Fibroblast of upper back skin (primary cell): ENCODE data around the gene ACBD3.
A peak's percentile ranks its signal among the peaks of the same experiment; 100 is the strongest.

Experiments
- DNase-seq: peaks from one replicate; pipeline ENCODE4 v3.0.0-alpha.2; 2013

ACBD3 gene

GRCh38 chr1:226201029-226201593 lies 14.6 kb upstream of the ACBD3 start:
- no peak for DNase-seq

DNA sequence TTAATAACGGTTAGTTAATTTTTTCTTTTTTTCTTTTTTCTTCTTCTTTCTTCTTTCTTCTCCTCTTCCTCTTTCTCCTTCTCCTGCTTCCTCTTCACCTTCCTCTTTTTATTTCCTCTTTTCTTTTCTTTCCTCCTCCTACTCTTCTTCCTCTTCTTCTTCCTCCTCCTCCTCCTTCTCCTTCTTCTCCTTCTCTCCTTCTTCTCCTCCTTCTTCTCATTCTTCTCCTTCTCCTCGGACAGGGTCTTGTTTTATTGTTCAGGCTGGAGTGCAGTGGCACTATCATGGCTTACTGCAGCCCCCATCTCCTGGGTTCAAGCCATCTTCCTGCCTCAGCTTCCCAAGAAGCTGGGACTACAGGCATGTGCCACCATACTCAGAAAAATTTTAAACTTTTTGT lies 13.4 kb upstream of the ACBD3 start:
- DNase-seq, result no peak

DNA sequence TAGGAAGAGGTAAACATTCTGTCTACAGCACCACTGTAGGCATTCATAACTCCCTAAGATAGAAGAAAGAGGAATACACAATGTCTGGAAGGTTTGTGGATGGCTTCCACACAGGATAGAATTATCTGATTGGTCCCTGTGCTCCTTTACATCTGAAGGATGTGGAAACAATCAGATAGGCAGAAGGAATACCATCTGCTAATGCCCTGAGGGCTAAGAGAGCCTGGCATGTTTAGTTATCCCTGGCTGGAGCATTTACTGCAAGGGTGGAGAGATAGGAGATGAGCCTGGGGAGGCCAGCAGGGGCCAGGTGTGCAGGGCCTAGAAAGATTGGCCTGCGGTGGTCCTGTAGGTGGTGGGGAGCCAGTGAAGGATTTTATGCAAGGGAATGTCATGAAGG lies 8.6 kb upstream of the ACBD3 start:
- no peak for DNase-seq

DNA sequence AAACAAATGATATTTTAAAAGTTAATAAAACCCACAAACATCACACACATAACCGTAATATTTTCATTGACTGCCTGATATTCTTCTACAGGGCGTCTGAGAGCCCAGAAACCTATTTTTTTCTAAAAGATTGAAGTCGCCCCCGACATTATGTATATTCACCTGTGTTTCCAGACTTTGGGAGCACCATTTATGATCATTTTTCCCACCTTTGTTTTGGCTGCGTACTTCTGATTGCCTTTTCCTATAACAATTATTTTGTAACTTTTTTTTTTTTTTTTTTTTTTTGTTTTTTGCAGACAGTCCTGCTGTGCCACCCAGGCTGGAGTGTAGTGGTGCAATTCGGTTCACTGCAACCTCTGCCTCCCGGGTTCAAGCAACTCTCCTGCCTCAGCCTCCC lies 839 bp upstream of the ACBD3 start:
- DNase-seq, result no peak

DNA sequence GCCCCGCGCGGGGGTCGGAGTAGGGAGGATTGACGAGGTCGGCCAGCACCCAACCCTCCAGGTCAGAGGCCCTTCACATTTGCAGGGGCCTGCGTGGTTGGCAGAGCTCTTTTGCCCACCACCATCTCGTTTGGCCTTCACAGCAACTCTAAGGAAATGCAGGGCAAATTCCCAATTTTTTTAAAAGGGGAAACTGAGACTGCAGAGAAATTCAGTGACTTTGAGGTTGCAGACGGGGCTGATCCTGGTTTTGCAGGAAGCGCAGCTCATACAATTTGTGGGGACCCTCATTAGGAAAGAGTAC lies 430 bp upstream of the ACBD3 start:
- DNase-seq, result no peak

- DNase-seq, result peak; percentile 20
Observed at GRCh38 chr1:226185141-226186036, 1.2 kb downstream of the ACBD3 start.

GRCh38 chr1:226181996-226182714 lies 4.4 kb downstream of the ACBD3 start:
- peak; percentile 42 for DNase-seq

DNA sequence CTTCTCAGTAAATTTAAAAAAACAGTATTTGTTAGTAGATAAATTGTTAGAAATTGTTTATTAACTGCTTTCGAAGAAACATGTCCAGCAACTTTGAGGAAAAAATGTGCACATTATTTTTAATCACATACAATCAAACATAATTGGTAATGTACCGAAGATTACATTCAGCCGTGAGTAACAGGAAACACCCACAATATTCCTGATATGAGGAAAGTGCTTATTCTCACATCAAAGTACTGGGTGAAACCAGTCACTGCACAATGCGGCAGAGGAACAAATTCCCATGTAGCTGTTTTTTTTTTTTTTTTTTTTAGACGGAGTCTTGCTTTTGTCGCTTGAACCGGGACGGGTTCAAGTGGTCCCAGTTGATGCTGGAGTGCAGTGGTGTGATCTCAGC lies 9.7 kb downstream of the ACBD3 start:
- no peak for DNase-seq

- DNase-seq, result no peak
Observed at GRCh38 chr1:226172589-226172988, 14.0 kb downstream of the ACBD3 start.

- DNase-seq, result no peak
Observed at GRCh38 chr1:226166341-226166740, 20.2 kb downstream of the ACBD3 start.

DNA sequence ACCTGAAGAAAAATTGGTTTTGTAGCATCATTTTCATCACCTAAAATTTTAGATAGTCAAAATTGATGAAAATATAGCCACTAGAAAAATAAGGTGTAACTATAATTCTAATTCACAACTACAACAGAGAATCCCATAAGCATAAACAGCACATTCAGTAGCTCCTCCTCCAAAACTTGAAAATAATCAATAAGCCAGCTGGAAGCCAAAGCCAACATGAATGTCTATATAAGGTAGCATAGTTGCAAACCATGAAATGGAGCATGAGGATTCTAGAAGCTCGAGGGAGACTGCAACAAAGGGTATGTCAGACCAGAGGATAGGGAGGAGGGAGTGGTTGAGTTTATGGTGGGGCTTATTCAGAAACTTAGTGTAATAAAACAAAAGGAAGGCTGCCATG lies 22.4 kb downstream of the ACBD3 start:
- no peak for DNase-seq

DNA sequence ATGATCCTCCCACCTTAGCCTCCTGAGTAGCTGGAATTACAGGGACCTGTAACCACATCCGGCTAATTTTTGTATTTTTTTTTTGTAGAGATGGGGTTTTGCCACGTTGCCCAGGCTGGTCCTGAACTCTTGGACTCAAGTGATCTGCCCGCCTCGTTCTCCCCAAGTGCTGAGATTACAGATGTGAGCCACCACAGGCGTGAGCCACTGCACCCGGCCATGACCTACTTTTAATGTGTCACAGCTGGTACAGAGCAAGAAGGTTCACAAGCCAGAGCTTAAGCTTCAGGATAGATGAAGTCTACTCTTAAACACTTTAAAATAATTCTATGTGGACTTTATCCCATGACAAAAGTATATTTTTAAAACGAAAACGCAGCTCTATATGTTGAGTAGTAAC lies 23.6 kb downstream of the ACBD3 start:
- DNase-seq, result no peak

DNA sequence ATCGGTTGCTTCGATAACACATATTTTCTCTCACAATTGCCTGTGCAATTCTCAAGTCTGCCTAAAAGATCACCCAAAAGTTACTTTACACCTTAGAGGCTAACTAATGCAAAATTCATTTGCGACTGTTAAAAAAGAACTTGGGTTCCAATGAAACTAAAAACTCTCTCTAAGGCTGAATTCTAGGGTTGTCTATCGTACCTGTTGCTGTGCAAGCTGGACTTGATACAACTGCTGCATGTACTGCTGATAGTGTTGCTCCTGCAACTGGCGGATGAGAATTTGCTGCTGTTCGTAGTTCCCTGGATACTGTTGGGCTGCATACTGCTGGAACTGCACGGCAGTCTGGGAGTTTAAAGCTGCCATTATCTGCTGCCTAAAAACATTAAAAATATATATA lies 27.6 kb downstream of the ACBD3 start:
- DNase-seq, result no peak

GRCh38 chr1:226158457-226158856 lies 28.1 kb downstream of the ACBD3 start:
- DNase-seq, result no peak

GRCh38 chr1:226157761-226158316 lies 28.7 kb downstream of the ACBD3 start:
- no peak for DNase-seq

DNA sequence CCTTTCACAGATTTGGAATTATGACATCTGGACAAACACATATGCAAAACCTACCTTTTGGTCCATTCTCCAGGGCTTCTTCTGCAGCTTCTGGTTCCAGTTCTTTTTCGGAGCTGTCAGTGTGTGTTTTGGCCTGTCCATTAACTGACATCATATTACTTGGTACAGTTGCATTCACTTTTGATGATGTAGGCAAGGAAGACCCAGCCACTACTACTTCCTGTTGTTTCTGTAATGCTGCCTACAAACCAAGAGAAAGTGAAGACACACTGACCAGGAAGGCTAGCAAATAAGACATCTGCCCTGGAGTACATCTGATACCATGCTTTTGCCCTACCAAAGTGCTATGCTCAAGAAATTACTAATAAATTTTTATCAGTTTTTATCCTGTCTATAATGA lies 31.9 kb downstream of the ACBD3 start:
- no peak for DNase-seq

- peak; percentile 6 for DNase-seq
Observed at GRCh38 chr1:226149806-226150205, 36.7 kb downstream of the ACBD3 start.

- no peak for DNase-seq
Observed at GRCh38 chr1:226148121-226148648, 38.4 kb downstream of the ACBD3 start.

- no peak for DNase-seq
Observed at GRCh38 chr1:226144045-226144444, 42.5 kb downstream of the ACBD3 start.

DNA sequence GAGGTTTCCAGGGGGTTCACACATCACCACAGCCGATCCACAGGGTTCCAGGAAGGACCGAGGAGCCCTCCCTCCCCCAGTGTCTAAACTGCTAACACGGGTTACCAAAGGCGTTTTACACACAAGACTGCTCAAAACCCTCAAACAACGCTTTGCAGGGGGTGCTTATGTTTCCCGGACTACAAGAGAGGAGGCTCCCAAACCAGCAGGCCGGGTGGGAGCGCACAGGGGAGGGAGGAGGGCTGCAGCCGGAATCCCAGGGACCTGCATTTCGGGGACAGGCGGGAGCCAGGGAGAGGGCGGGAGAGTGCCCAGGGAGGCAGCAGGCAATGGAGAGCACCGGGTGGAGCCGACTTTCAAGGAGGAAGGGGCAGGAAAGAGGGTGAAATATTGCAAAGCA lies 50.8 kb downstream of the ACBD3 start:
- no peak for DNase-seq

DNA sequence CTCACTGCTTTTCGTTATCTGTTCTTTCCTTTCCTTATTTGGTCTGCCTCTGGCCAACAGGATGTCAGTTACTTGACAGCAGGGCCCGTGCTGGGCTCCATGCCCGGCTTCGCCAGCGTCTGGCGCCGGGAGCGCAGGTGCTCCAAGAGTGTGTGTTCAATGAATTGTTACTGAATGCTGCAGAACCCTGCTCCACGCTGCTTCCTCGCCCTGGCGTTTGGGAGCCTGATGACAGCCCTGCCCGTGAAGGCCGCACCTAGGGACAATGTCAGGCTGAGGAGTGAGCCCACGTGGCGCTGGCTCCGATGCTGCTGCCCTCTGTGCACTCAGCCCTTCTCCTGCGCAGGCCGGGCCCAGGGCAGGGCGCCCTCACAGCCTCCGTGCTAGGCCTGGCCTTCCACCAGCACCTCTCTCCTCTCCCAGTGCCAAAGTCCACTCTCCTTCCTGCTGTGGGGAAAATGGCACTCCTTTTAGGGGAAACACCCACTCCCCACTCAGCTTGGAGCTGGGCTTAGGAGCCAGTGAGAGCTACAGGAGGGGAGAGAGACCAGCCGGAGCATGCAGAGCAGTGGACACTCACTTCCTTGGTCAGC lies 51.4 kb downstream of the ACBD3 start:
- no peak for DNase-seq

- DNase-seq, result no peak
Observed at GRCh38 chr1:226134170-226135058, 52.1 kb downstream of the ACBD3 start.
